ENCODE data around the gene ZBED3.

ZBED3 gene

DNA sequence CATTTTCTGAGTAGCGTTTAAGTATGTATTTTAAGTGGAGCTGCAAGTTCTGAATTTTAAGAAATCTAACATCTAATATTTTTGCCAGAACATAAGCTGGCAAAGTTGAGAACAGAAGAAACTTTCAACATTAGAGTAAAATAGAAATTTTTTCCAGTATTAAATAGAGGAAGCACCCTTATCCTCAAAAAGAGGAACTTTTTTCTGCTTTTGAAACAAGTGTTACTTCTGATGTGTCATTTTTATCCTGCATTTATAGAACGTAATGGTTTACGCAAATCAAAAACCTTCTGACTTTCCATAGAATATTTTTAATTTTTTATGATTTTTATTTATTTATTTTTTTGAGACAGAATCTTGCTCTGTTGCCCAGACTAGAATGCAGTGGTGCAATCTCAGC is 21.8 kb downstream of the ZBED3 start:
- H3K9me3 Mint-ChIP-seq, result no peaks in the 10 kb centered on the region
- no peaks in the 10 kb centered on the region for H3K27me3 Mint-ChIP-seq
- H3K4me3 Mint-ChIP-seq, result no peak overlapping the region
- intact Hi-C loops (cut with micrococcal nuclease), result loop anchor here (2.0 to 10.0 kb wide), 2 partner anchors 34 to 660 kb away; partner anchors contain the start of genes AGGF1 and IQGAP2
- H3K4me1 Mint-ChIP-seq (ENCODE audit: low read depth), result peaks cover 18% of the 10 kb centered on the region
- peak overlapping the region; percentile 75 for H3K27ac Mint-ChIP-seq
- peaks cover 58% of the 10 kb centered on the region for H3K36me3 Mint-ChIP-seq (ENCODE audit: low read depth)

DNA sequence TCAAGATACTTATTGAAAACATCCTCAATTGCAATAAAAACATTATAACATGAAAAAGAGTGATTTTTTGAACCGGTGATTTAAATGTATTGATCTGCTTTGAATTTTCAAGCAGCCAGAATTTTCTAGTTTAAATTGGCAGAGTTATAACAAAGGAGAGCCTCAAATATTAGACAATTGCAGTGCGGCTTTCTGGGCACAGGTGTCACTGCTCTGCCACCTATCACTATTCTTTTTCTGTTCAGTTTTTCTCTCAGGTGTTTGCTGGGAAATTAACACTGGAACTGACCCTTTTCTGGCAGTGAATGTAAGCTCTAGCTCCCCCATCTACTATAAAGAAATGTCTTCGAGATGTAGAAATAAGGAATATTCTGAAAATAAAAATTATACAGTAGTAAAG is 23.0 kb downstream of the ZBED3 start:
- Mint-ChIP-seq H3K4me1 (ENCODE audit: low read depth) (peaks cover 18% of the 10 kb centered on the region), H3K4me3 (no peak overlapping the region), H3K36me3 (ENCODE audit: low read depth) (peaks cover 58% of the 10 kb centered on the region), H3K9me3 (no peaks in the 10 kb centered on the region), H3K27me3 (no peaks in the 10 kb centered on the region), H3K27ac (no peak overlapping the region)
- intact Hi-C loops (cut with micrococcal nuclease), result loop anchor here (2.0 to 10.0 kb wide), 2 partner anchors 33 to 659 kb away; partner anchors contain the start of genes AGGF1 and IQGAP2

GRCh38 chr5:77046416-77047073 is 40.5 kb downstream of the ZBED3 start:
- Mint-ChIP-seq H3K4me1 (ENCODE audit: low read depth) (peaks cover 6% of the 10 kb centered on the region), H3K9me3 (no peaks in the 10 kb centered on the region), H3K36me3 (ENCODE audit: low read depth) (peaks cover 58% of the 10 kb centered on the region), H3K27ac (no peak overlapping the region), H3K4me3 (no peak overlapping the region), H3K27me3 (no peaks in the 10 kb centered on the region)
- intact Hi-C loops (cut with micrococcal nuclease), result no loop called here

GRCh38 chr5:77035950-77036349 is 51.1 kb downstream of the ZBED3 start:
- no peaks in the 10 kb centered on the region for H3K27me3 Mint-ChIP-seq
- no peak overlapping the region for H3K4me3 Mint-ChIP-seq
- peaks cover 12% of the 10 kb centered on the region for H3K4me1 Mint-ChIP-seq (ENCODE audit: low read depth)
- H3K36me3 Mint-ChIP-seq (ENCODE audit: low read depth), result peaks cover 51% of the 10 kb centered on the region
- no peak overlapping the region for H3K27ac Mint-ChIP-seq
- intact Hi-C loops (cut with micrococcal nuclease), result no loop called here
- H3K9me3 Mint-ChIP-seq, result no peaks in the 10 kb centered on the region

DNA sequence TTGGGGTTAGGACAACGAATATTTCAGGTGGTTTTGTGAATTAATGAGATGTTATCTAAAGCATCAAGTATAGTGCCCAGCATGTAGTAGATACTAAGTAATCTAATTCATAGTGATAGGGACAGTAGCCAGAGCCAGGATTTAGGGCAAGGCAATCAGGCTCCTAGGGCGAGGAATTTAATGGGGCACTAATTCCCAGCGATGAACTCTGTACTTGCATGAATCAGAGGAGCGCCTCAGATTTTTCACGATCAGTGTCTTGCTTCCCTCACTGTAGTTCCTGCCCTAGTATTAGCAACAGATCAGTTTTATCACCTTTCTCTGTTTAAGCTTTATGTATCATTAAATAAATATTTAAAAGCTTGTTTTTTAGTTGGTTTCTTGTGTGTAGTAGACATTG is 53.7 kb downstream of the ZBED3 start:
- peaks cover 12% of the 10 kb centered on the region for H3K9me3 Mint-ChIP-seq
- no peaks in the 10 kb centered on the region for H3K27me3 Mint-ChIP-seq
- no peak overlapping the region for H3K27ac Mint-ChIP-seq
- intact Hi-C loops (cut with micrococcal nuclease), result no loop called here
- peaks cover 15% of the 10 kb centered on the region for H3K4me1 Mint-ChIP-seq (ENCODE audit: low read depth)
- H3K36me3 Mint-ChIP-seq (ENCODE audit: low read depth), result peaks cover 54% of the 10 kb centered on the region
- no peak overlapping the region for H3K4me3 Mint-ChIP-seq

- Mint-ChIP-seq H3K27me3 (no peaks in the 10 kb centered on the region), H3K9me3 (peaks cover 18% of the 10 kb centered on the region), H3K27ac (no peak overlapping the region), H3K4me3 (no peak overlapping the region), H3K36me3 (ENCODE audit: low read depth) (peaks cover 52% of the 10 kb centered on the region), H3K4me1 (ENCODE audit: low read depth) (peaks cover 15% of the 10 kb centered on the region)
- intact Hi-C loops (cut with micrococcal nuclease), result no loop called here
Observed at GRCh38 chr5:77032635-77033034, 54.5 kb downstream of the ZBED3 start.

- peaks cover 45% of the 10 kb centered on the region for H3K36me3 Mint-ChIP-seq (ENCODE audit: low read depth)
- no peaks in the 10 kb centered on the region for H3K27me3 Mint-ChIP-seq
- H3K27ac Mint-ChIP-seq, result no peak overlapping the region
- intact Hi-C loops (cut with micrococcal nuclease), result loop anchor here (2.0 kb wide), 1 partner anchor 33 kb away; no protein-coding TSS in a partner anchor
- peaks cover 18% of the 10 kb centered on the region for H3K9me3 Mint-ChIP-seq
- peak overlapping the region; percentile 95 for H3K4me3 Mint-ChIP-seq
- peaks cover 15% of the 10 kb centered on the region for H3K4me1 Mint-ChIP-seq (ENCODE audit: low read depth)
Observed at GRCh38 chr5:77031891-77032290, 55.2 kb downstream of the ZBED3 start.

DNA sequence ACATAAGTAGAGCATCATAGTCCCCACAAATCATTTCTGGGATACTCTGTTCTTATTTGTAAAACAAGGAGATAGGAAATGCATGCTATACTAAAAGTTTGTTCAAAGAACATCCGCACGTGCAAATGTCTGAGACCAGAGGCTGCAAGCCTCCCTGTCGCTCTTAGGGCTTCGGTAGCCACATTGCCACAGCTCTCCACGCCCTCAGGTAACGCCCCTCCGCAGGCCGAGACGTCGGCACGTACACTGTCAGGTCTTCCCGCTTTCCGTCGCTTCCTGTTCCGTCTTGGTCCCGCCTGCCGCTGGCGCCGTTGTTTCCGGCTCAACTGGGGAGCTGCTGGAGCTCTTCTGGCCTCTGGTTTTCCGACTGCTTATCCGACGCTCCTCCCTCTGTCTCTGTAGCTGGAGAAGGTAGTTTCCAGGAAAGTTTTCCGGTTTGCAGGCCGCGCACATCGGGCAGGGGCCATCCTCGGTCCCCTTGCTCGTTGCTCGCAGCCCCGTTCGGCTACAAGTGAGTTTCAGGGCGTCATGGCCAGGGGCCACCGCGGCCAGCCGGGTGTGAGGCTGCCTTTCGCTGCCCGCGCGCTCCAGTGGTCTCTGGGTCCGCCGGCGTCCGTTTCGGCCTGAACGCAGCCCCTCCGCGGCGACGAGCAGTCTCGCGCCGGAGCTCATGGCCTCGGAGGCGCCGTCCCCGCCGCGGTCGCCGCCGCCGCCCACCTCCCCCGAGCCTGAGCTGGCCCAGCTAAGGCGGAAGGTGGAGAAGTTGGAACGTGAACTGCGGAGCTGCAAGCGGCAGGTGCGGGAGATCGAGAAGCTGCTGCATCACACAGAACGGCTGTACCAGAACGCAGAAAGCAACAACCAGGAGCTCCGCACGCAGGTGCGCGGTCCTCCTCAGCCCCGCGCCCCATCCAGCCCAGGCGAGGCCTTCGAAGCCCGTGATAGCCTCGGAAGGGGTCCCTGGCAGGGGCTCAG is 56.7 kb downstream of the ZBED3 start, which contains the start of gene AGGF1:
TSS of gene AGGF1 (plus strand) at position 308 of the 975 bp plus-strand sequence. CDS start at position 671, 363 bp downstream.
- peak within 1 kb of the TSS; percentile 95 for H3K27ac Mint-ChIP-seq
- H3K4me3 Mint-ChIP-seq, result peak within 1 kb of the TSS; percentile 95
- peaks cover 15% of the 10 kb centered on the region for H3K4me1 Mint-ChIP-seq (ENCODE audit: low read depth)
- H3K36me3 Mint-ChIP-seq (ENCODE audit: low read depth), result peaks cover 30% of the 10 kb centered on the region
- H3K9me3 Mint-ChIP-seq, result peaks cover 18% of the 10 kb centered on the region
- intact Hi-C loops (cut with micrococcal nuclease), result loop anchor here (2.0 kb wide), 1 partner anchor 34 kb away; no protein-coding TSS in a partner anchor
- no peaks in the 10 kb centered on the region for H3K27me3 Mint-ChIP-seq

DNA sequence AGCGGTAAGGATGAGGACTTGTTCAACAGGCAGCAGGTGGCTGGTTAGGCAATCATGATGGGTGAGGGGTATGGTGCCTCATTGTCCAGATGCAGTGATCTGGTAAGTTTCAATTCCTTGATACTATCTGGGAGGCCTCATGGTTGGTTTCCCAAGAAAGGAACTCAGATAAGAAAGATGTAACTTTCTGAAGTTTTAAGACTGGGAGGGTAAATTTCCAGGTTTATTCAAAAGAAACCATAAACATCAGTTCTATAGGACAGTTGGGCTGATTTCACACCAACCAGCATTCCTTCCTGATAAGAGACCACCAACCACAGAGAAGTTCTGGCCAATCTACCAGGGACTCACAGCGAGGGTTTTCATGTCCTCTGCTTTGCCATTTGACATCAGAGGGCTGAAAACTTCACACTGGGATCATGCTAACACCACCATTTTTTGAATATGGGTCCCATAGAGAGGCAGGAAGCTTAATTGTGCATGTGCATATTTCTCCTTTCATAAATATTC is 57.7 kb downstream of the ZBED3 start:
- no peak overlapping the region for H3K4me3 Mint-ChIP-seq
- H3K27me3 Mint-ChIP-seq, result no peaks in the 10 kb centered on the region
- peaks cover 18% of the 10 kb centered on the region for H3K9me3 Mint-ChIP-seq
- H3K36me3 Mint-ChIP-seq (ENCODE audit: low read depth), result peaks cover 21% of the 10 kb centered on the region
- intact Hi-C loops (cut with micrococcal nuclease), result no loop called here
- H3K4me1 Mint-ChIP-seq (ENCODE audit: low read depth), result peaks cover 23% of the 10 kb centered on the region
- peak overlapping the region; percentile 95 for H3K27ac Mint-ChIP-seq

DNA sequence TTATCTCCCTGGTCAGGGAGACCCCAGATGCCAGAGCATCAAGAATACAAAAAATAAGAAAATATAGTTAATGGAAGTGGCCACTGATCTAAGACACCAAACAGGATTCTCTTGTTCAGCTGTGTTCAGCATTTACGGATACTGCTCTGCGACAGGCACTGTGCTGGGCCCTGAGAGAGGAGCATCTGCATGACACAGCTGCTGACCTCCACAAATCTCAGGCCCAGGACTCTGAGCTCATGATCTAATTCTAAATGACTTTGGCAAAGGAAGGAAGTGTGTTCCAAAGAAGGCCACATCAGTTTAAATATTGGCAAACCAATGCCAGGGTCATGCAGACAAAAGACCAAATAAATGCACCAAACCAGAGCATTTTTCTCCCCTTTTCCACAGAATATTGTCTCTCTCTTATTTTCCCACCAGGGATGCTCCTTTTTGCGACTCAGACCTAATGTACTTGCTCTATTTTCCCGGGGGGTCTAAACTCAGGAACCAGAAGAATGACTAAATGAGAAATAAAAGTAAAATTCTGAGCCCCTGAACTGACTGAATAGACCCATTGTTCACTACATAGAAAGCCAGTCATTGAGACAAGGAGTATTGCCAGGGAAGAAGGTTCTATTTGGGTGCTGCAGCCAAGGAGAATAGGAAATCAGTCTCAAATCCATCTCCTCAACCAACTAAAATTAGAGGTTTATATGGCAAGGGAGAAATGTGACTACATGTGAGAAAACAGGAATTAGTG is 58.3 kb downstream of the ZBED3 start:
- H3K4me3 Mint-ChIP-seq, result no peak overlapping the region
- intact Hi-C loops (cut with micrococcal nuclease), result no loop called here
- no peaks in the 10 kb centered on the region for H3K27me3 Mint-ChIP-seq
- H3K27ac Mint-ChIP-seq, result no peak overlapping the region
- peaks cover 18% of the 10 kb centered on the region for H3K9me3 Mint-ChIP-seq
- H3K4me1 Mint-ChIP-seq (ENCODE audit: low read depth), result peaks cover 26% of the 10 kb centered on the region
- peaks cover 21% of the 10 kb centered on the region for H3K36me3 Mint-ChIP-seq (ENCODE audit: low read depth)

DNA sequence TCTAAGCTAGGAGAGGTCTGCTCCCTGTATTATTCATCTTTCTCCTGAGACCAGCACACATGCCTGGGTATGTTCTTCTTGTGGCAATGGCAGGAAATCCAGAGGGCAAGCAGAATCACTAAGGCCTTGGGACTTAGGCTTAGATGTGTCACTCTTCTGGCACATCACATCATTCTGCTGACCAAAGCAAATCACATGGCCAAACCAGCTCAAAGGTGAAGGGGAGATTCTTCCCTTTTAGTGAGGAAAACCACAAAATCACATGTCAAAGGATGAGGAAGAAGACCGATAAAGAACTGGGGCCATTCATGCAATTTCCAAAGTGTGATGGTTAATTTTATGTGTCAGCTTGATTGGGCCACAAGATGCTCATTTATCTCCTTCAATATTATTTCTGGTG is 62.6 kb downstream of the ZBED3 start:
- Mint-ChIP-seq H3K27ac (no peak overlapping the region), H3K36me3 (ENCODE audit: low read depth) (peaks cover 7% of the 10 kb centered on the region), H3K4me3 (no peak overlapping the region), H3K9me3 (peaks cover 17% of the 10 kb centered on the region), H3K4me1 (ENCODE audit: low read depth) (peaks cover 11% of the 10 kb centered on the region), H3K27me3 (peaks cover 2% of the 10 kb centered on the region)
- intact Hi-C loops (cut with micrococcal nuclease), result no loop called here

- Mint-ChIP-seq H3K4me3 (no peak overlapping the region), H3K27me3 (peaks cover 4% of the 10 kb centered on the region), H3K36me3 (ENCODE audit: low read depth) (no peaks in the 10 kb centered on the region), H3K27ac (no peak overlapping the region), H3K9me3 (no peaks in the 10 kb centered on the region), H3K4me1 (ENCODE audit: low read depth) (peaks cover 17% of the 10 kb centered on the region)
- intact Hi-C loops (cut with micrococcal nuclease), result no loop called here
Observed at GRCh38 chr5:77022511-77023417, 64.3 kb downstream of the ZBED3 start.
